ENCODE measurements around the gene MSH3. TPM values are rescaled to one million over a fixed set of nuclear protein-coding genes. Genes with fewer than 3 reads are reported as not detected.

The MSH3 gene
- total RNA-seq, 3 donors from 2014 or later = 14.6 to 15.5 (median 15.1) TPM

- no peaks in the 10 kb centered on the region for H3K9me3 Mint-ChIP-seq
- ATAC-seq (no peak), DNase-seq (no peak)
- peaks cover 26% of the 10 kb centered on the region for H3K4me1 Mint-ChIP-seq (ENCODE audit: low read depth)
- no peak overlapping the region for H3K4me3 Mint-ChIP-seq
- H3K27me3 Mint-ChIP-seq (ENCODE audit: low read depth) = no peaks in the 10 kb centered on the region
- peaks cover 15% of the 10 kb centered on the region for H3K36me3 Mint-ChIP-seq (ENCODE audit: insufficient read depth)
Observed at GRCh38 chr5:80706835-80707447, 52.5 kb downstream of the MSH3 start.

GRCh38 chr5:80707645-80708044 lies 53.2 kb downstream of the MSH3 start:
- ATAC-seq (no peak), DNase-seq (no peak)
- H3K4me1 Mint-ChIP-seq (ENCODE audit: low read depth) = peaks cover 27% of the 10 kb centered on the region
- H3K27me3 Mint-ChIP-seq (ENCODE audit: low read depth) = no peaks in the 10 kb centered on the region
- H3K9me3 Mint-ChIP-seq = no peaks in the 10 kb centered on the region
- peaks cover 15% of the 10 kb centered on the region for H3K36me3 Mint-ChIP-seq (ENCODE audit: insufficient read depth)
- H3K4me3 Mint-ChIP-seq = no peak overlapping the region

- H3K4me3 Mint-ChIP-seq = no peak overlapping the region
- no peaks in the 10 kb centered on the region for H3K9me3 Mint-ChIP-seq
- DNase-seq = no peak
- H3K36me3 Mint-ChIP-seq (ENCODE audit: insufficient read depth) = peaks cover 31% of the 10 kb centered on the region
- H3K27me3 Mint-ChIP-seq (ENCODE audit: low read depth) = no peaks in the 10 kb centered on the region
- peaks cover 17% of the 10 kb centered on the region for H3K4me1 Mint-ChIP-seq (ENCODE audit: low read depth)
- no peak for ATAC-seq
Observed at GRCh38 chr5:80711216-80711615, 56.8 kb downstream of the MSH3 start.

GRCh38 chr5:80711938-80712337 lies 57.5 kb downstream of the MSH3 start:
- no peak for DNase-seq
- Mint-ChIP-seq H3K4me1 (ENCODE audit: low read depth) (peaks cover 17% of the 10 kb centered on the region), H3K4me3 (no peak overlapping the region), H3K27me3 (ENCODE audit: low read depth) (no peaks in the 10 kb centered on the region), H3K36me3 (ENCODE audit: insufficient read depth) (peaks cover 35% of the 10 kb centered on the region), H3K9me3 (no peaks in the 10 kb centered on the region)
- ATAC-seq = no peak

GRCh38 chr5:80712919-80713318 lies 58.5 kb downstream of the MSH3 start:
- Mint-ChIP-seq H3K36me3 (ENCODE audit: insufficient read depth) (peaks cover 40% of the 10 kb centered on the region), H3K4me1 (ENCODE audit: low read depth) (peaks cover 17% of the 10 kb centered on the region), H3K9me3 (no peaks in the 10 kb centered on the region), H3K4me3 (no peak overlapping the region), H3K27me3 (ENCODE audit: low read depth) (no peaks in the 10 kb centered on the region)
- ATAC-seq = no peak
- DNase-seq = no peak

- Mint-ChIP-seq H3K4me1 (ENCODE audit: low read depth) (peaks cover 17% of the 10 kb centered on the region), H3K9me3 (no peaks in the 10 kb centered on the region), H3K4me3 (no peak overlapping the region), H3K27me3 (ENCODE audit: low read depth) (no peaks in the 10 kb centered on the region), H3K36me3 (ENCODE audit: insufficient read depth) (peaks cover 44% of the 10 kb centered on the region)
- DNase-seq (no peak), ATAC-seq (no peak)
Observed at GRCh38 chr5:80713631-80714030, 59.2 kb downstream of the MSH3 start.

- ATAC-seq (no peak), DNase-seq (no peak)
- Mint-ChIP-seq H3K36me3 (ENCODE audit: insufficient read depth) (peaks cover 50% of the 10 kb centered on the region), H3K27me3 (ENCODE audit: low read depth) (no peaks in the 10 kb centered on the region), H3K9me3 (peaks cover 4% of the 10 kb centered on the region), H3K4me3 (no peak overlapping the region), H3K4me1 (ENCODE audit: low read depth) (peaks cover 17% of the 10 kb centered on the region)
Observed at GRCh38 chr5:80714570-80715298, 60.3 kb downstream of the MSH3 start.

- H3K27me3 Mint-ChIP-seq (ENCODE audit: low read depth) = no peaks in the 10 kb centered on the region
- ATAC-seq = no peak
- no peak overlapping the region for H3K4me3 Mint-ChIP-seq
- H3K9me3 Mint-ChIP-seq = peaks cover 4% of the 10 kb centered on the region
- H3K36me3 Mint-ChIP-seq (ENCODE audit: insufficient read depth) = peaks cover 57% of the 10 kb centered on the region
- peaks cover 17% of the 10 kb centered on the region for H3K4me1 Mint-ChIP-seq (ENCODE audit: low read depth)
- no peak for DNase-seq
Observed at GRCh38 chr5:80715887-80716286, 61.4 kb downstream of the MSH3 start.

GRCh38 chr5:80720181-80720580 lies 65.7 kb downstream of the MSH3 start:
- no peaks in the 10 kb centered on the region for H3K27me3 Mint-ChIP-seq (ENCODE audit: low read depth)
- peaks cover 4% of the 10 kb centered on the region for H3K4me1 Mint-ChIP-seq (ENCODE audit: low read depth)
- H3K4me3 Mint-ChIP-seq = no peak overlapping the region
- H3K9me3 Mint-ChIP-seq = peaks cover 4% of the 10 kb centered on the region
- no peak for DNase-seq
- peaks cover 41% of the 10 kb centered on the region for H3K36me3 Mint-ChIP-seq (ENCODE audit: insufficient read depth)
- no peak for ATAC-seq

- Mint-ChIP-seq H3K27me3 (ENCODE audit: low read depth) (no peaks in the 10 kb centered on the region), H3K9me3 (peaks cover 4% of the 10 kb centered on the region), H3K36me3 (ENCODE audit: insufficient read depth) (peaks cover 48% of the 10 kb centered on the region), H3K4me1 (ENCODE audit: low read depth) (peaks cover 4% of the 10 kb centered on the region), H3K4me3 (no peak overlapping the region)
- ATAC-seq = no peak
- no peak for DNase-seq
Observed at GRCh38 chr5:80722916-80723315, 68.5 kb downstream of the MSH3 start.

GRCh38 chr5:80725446-80725845 lies 71.0 kb downstream of the MSH3 start:
- Mint-ChIP-seq H3K27me3 (ENCODE audit: low read depth) (no peaks in the 10 kb centered on the region), H3K4me1 (ENCODE audit: low read depth) (peaks cover under 1% of the 10 kb centered on the region), H3K4me3 (no peak overlapping the region), H3K36me3 (ENCODE audit: insufficient read depth) (peaks cover 47% of the 10 kb centered on the region), H3K9me3 (no peaks in the 10 kb centered on the region)
- ATAC-seq (no peak), DNase-seq (no peak)

- DNase-seq (no peak), ATAC-seq (no peak)
- H3K9me3 Mint-ChIP-seq = no peaks in the 10 kb centered on the region
- peaks cover 34% of the 10 kb centered on the region for H3K36me3 Mint-ChIP-seq (ENCODE audit: insufficient read depth)
- no peaks in the 10 kb centered on the region for H3K27me3 Mint-ChIP-seq (ENCODE audit: low read depth)
- no peak overlapping the region for H3K4me3 Mint-ChIP-seq
- peaks cover 30% of the 10 kb centered on the region for H3K4me1 Mint-ChIP-seq (ENCODE audit: low read depth)
Observed at GRCh38 chr5:80736730-80737129, 82.3 kb downstream of the MSH3 start.

GRCh38 chr5:80738466-80738865 lies 84.0 kb downstream of the MSH3 start:
- Mint-ChIP-seq H3K27me3 (ENCODE audit: low read depth) (no peaks in the 10 kb centered on the region), H3K9me3 (no peaks in the 10 kb centered on the region), H3K36me3 (ENCODE audit: insufficient read depth) (peaks cover 39% of the 10 kb centered on the region), H3K4me3 (no peak overlapping the region), H3K4me1 (ENCODE audit: low read depth) (peaks cover 33% of the 10 kb centered on the region)
- ATAC-seq (no peak), DNase-seq (no peak)

- Mint-ChIP-seq H3K27me3 (ENCODE audit: low read depth) (no peaks in the 10 kb centered on the region), H3K36me3 (ENCODE audit: insufficient read depth) (peaks cover 36% of the 10 kb centered on the region), H3K9me3 (no peaks in the 10 kb centered on the region), H3K4me3 (no peak overlapping the region), H3K4me1 (ENCODE audit: low read depth) (peaks cover 33% of the 10 kb centered on the region)
- ATAC-seq (no peak), DNase-seq (no peak)
Observed at GRCh38 chr5:80739057-80739456, 84.6 kb downstream of the MSH3 start.

- ATAC-seq (no peak), DNase-seq (no peak)
- H3K9me3 Mint-ChIP-seq = no peaks in the 10 kb centered on the region
- H3K4me3 Mint-ChIP-seq = no peak overlapping the region
- H3K27me3 Mint-ChIP-seq (ENCODE audit: low read depth) = no peaks in the 10 kb centered on the region
- peaks cover 35% of the 10 kb centered on the region for H3K4me1 Mint-ChIP-seq (ENCODE audit: low read depth)
- H3K36me3 Mint-ChIP-seq (ENCODE audit: insufficient read depth) = peaks cover 35% of the 10 kb centered on the region
Observed at GRCh38 chr5:80739496-80739895, 85.0 kb downstream of the MSH3 start.

Measured in activated T-cell treated with anti-CD3 and anti-CD28 coated beads, Interleukin-2, amount 50 U/mL, for 4 hours (primary cell).